Measurements from ENCODE around the gene FOXL1. TPM values are rescaled to one million over a fixed set of nuclear protein-coding genes. Genes with fewer than 3 reads are reported as not detected.

The FOXL1 gene
- total and polyA plus RNA-seq, 2 of the 13 experiments (the other 11 are each of a cell fraction or from before 2014, with no cell fraction given): not detected

DNA sequence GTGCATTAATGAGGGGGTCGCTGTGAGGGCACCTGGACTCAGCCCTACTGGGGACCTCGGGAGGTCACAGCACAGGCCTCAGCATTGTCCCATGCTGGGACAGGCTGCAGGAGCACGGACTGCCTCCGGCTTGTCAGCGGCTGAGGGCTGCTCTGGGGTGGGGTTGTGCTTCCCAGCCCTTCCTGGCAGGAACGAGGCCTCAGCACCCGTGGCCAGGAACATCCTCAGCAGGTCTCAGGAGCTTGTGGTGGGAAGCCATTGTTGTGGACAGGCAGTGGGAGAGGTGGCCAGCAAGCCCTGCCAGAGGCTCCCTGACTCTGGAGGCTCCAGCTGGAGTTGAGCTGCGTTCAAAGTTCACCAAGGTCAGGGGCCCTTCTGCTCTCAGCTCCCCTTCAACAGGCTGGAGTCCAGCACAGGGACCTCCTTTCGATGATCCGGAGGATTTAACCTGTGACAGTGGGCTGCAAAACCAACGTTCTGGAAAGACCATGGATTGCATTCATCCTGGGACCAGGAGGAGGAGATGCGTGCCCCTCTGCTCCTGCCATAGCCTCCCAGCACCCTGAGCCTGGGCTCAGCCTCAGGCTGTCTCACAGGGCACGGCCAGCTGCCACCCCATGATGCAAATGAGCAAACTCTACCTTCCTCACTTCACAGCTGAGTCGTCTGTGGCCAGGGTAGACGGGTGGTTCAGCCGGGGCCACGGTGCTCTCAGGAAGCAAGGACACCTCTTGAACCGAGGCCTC is 32.6 kb downstream of the FOXL1 start:
- in situ Hi-C loops (cut with HindIII; ENCODE audit: extremely low pct_ligation_motif_present, low pct_unique_long_range_greater_than_20kb) (no loop called here), intact Hi-C loops (cut with micrococcal nuclease; ENCODE audit: unreplicated experiment) (no loop called here)
- H3K4me1 ChIP-seq (ENCODE audit: insufficient read depth, low read length): peaks cover 13% of the 10 kb centered on the region
- no peaks in the 10 kb centered on the region for H3K9me3 ChIP-seq (ENCODE audit: low read length)
- no peaks in the 10 kb centered on the region for H4K20me1 ChIP-seq (ENCODE audit: insufficient read depth, low read length)
- peak overlapping the region; percentile 6; the same call in 1 of the 2 replicates for H3K4me2 ChIP-seq (ENCODE audit: low read depth, low read length)
- no peak for DNase-seq (ENCODE audit: low spot score)
- no peak for FAIRE-seq
- no TSS peak for BruUV-seq (replicated peaks)
- ATAC-seq: peak; percentile 78
- H3K27ac ChIP-seq (ENCODE audit: extremely low read length, insufficient read depth, low read length): no peak overlapping the region
- H2AFZ ChIP-seq (ENCODE audit: low read length): no peak overlapping the region
- no peaks in the 10 kb centered on the region for H3K36me3 ChIP-seq (replicated peaks in 1 of 2; ENCODE audit: control insufficient read depth in 1 of 2, insufficient read depth in 2 of 2, low read length in 2 of 2)
- 9% methylated on average over 6 of the region's 18 CpGs for WGBS (ENCODE audit: low lambda C conversion rate)
- H3K4me3 ChIP-seq (replicated peaks in 1 of 3; ENCODE audit: insufficient read depth in 1 of 3, low read depth in 2 of 3, low read length in 3 of 3): no peak overlapping the region; a peak in 1 of 6 replicates
- ChIA-PET POLR2A (no interaction called here), CTCF (ENCODE audit: low intra/inter-chr PET ratio, low total read pairs) (no interaction called here)
- peaks cover 4 to 30% of the 10 kb centered on the region in 2 experiments; a peak in 4 of 5 replicates for H3K27me3 ChIP-seq (ENCODE audit: control insufficient read depth in 1 of 2, insufficient read depth in 2 of 2, low read length in 2 of 2)
- no peaks in the 10 kb centered on the region for H3K79me2 ChIP-seq (ENCODE audit: insufficient read depth, low read length)
- no peak overlapping the region for H3K9ac ChIP-seq (ENCODE audit: insufficient read depth, low read depth, low read length)
- TF ChIP-seq BCL6 (CRISPR knock-in tag; IDR thresholded peaks at IDR 0.05) (no peak), JUNB (CRISPR knock-in tag; IDR thresholded peaks at IDR 0.05; ENCODE audit: borderline replicate concordance) (no peak), GPBP1L1 (CRISPR knock-in tag; IDR thresholded peaks at IDR 0.05) (no peak), ZFP36L1 (CRISPR knock-in tag; IDR thresholded peaks at IDR 0.05) (no peak), MTA1 (CRISPR knock-in tag; IDR thresholded peaks at IDR 0.05; ENCODE audit: borderline replicate concordance) (peak; percentile 49; the same call in 1 of the 2 replicates), ZNF644 (CRISPR knock-in tag; IDR thresholded peaks at IDR 0.05; ENCODE audit: low read depth) (peak; percentile 43; the same call in 1 of the 2 replicates), ZNF282 (IDR thresholded peaks at IDR 0.05; ENCODE audit: partially characterized antibody) (no peak), ZNF773 (CRISPR knock-in tag; IDR thresholded peaks at IDR 0.05; ENCODE audit: borderline replicate concordance) (no peak), REXO4 (CRISPR knock-in tag; IDR thresholded peaks at IDR 0.05; ENCODE audit: borderline replicate concordance) (no peak), ZNF782 (CRISPR knock-in tag; IDR thresholded peaks at IDR 0.05; ENCODE audit: borderline replicate concordance) (peak; percentile 73; the same call in 1 of the 2 replicates), FOXA3 (CRISPR knock-in tag; IDR thresholded peaks at IDR 0.05) (no peak), ZNF564 (CRISPR knock-in tag; IDR thresholded peaks at IDR 0.05) (no peak)
- TF ChIP-seq, protein P1, sequence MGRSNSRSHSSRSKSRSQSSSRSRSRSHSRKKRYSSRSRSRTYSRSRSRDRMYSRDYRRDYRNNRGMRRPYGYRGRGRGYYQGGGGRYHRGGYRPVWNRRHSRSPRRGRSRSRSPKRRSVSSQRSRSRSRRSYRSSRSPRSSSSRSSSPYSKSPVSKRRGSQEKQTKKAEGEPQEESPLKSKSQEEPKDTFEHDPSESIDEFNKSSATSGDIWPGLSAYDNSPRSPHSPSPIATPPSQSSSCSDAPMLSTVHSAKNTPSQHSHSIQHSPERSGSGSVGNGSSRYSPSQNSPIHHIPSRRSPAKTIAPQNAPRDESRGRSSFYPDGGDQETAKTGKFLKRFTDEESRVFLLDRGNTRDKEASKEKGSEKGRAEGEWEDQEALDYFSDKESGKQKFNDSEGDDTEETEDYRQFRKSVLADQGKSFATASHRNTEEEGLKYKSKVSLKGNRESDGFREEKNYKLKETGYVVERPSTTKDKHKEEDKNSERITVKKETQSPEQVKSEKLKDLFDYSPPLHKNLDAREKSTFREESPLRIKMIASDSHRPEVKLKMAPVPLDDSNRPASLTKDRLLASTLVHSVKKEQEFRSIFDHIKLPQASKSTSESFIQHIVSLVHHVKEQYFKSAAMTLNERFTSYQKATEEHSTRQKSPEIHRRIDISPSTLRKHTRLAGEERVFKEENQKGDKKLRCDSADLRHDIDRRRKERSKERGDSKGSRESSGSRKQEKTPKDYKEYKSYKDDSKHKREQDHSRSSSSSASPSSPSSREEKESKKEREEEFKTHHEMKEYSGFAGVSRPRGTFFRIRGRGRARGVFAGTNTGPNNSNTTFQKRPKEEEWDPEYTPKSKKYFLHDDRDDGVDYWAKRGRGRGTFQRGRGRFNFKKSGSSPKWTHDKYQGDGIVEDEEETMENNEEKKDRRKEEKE (IDR thresholded peaks at IDR 0.05): no peak
- TF ChIP-seq, protein P2, sequence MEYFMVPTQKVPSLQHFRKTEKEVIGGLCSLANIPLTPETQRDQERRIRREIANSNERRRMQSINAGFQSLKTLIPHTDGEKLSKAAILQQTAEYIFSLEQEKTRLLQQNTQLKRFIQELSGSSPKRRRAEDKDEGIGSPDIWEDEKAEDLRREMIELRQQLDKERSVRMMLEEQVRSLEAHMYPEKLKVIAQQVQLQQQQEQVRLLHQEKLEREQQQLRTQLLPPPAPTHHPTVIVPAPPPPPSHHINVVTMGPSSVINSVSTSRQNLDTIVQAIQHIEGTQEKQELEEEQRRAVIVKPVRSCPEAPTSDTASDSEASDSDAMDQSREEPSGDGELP (IDR thresholded peaks at IDR 0.05; ENCODE audit: borderline replicate concordance, low read depth): peak; percentile 68; the same call in 1 of the 2 replicates
- TF ChIP-seq, protein P3, sequence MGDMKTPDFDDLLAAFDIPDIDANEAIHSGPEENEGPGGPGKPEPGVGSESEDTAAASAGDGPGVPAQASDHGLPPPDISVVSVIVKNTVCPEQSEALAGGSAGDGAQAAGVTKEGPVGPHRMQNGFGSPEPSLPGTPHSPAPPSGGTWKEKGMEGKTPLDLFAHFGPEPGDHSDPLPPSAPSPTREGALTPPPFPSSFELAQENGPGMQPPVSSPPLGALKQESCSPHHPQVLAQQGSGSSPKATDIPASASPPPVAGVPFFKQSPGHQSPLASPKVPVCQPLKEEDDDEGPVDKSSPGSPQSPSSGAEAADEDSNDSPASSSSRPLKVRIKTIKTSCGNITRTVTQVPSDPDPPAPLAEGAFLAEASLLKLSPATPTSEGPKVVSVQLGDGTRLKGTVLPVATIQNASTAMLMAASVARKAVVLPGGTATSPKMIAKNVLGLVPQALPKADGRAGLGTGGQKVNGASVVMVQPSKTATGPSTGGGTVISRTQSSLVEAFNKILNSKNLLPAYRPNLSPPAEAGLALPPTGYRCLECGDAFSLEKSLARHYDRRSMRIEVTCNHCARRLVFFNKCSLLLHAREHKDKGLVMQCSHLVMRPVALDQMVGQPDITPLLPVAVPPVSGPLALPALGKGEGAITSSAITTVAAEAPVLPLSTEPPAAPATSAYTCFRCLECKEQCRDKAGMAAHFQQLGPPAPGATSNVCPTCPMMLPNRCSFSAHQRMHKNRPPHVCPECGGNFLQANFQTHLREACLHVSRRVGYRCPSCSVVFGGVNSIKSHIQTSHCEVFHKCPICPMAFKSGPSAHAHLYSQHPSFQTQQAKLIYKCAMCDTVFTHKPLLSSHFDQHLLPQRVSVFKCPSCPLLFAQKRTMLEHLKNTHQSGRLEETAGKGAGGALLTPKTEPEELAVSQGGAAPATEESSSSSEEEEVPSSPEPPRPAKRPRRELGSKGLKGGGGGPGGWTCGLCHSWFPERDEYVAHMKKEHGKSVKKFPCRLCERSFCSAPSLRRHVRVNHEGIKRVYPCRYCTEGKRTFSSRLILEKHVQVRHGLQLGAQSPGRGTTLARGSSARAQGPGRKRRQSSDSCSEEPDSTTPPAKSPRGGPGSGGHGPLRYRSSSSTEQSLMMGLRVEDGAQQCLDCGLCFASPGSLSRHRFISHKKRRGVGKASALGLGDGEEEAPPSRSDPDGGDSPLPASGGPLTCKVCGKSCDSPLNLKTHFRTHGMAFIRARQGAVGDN (CRISPR knock-in tag; IDR thresholded peaks at IDR 0.05): peak; percentile 17; the same call in 1 of the 2 replicates
